ENCODE measurements around the gene MEX3A.
"Not testable (repeated sequence)": the region's sequence is repeated elsewhere in the genome, so short reads cannot be mapped to it uniquely, and the experiment has no call there.

Gene MEX3A

GRCh38 chr1:156078728-156079127 is 3.5 kb downstream of the MEX3A start:
- DNase-seq (ENCODE audit: low read depth): no peak

- DNase-seq (ENCODE audit: low read depth): no peak
Observed at GRCh38 chr1:156077430-156077760, 4.9 kb downstream of the MEX3A start.

- no peak for DNase-seq (ENCODE audit: low read depth)
Observed at GRCh38 chr1:156076609-156077429, 5.4 kb downstream of the MEX3A start.

GRCh38 chr1:156075775-156076204 is 6.5 kb downstream of the MEX3A start:
- DNase-seq (ENCODE audit: low read depth): no peak

- no peak for DNase-seq (ENCODE audit: low read depth)
Observed at GRCh38 chr1:156075162-156075561, 7.1 kb downstream of the MEX3A start.

- no peak for DNase-seq (ENCODE audit: low read depth)
Observed at GRCh38 chr1:156074661-156075060, 7.6 kb downstream of the MEX3A start.

- DNase-seq (ENCODE audit: low read depth): no peak
Observed at GRCh38 chr1:156073740-156074139, 8.5 kb downstream of the MEX3A start.

- no peak for DNase-seq (ENCODE audit: low read depth)
Observed at GRCh38 chr1:156073110-156073687, 9.1 kb downstream of the MEX3A start.

GRCh38 chr1:156072251-156072650 is 10.0 kb downstream of the MEX3A start:
- no peak for DNase-seq (ENCODE audit: low read depth)

GRCh38 chr1:156071332-156071816 is 10.9 kb downstream of the MEX3A start:
- not testable (repeated sequence) for DNase-seq (ENCODE audit: low read depth)

- DNase-seq (ENCODE audit: low read depth): no peak
Observed at GRCh38 chr1:156070548-156070947, 11.7 kb downstream of the MEX3A start.

GRCh38 chr1:156069490-156070455 is 12.5 kb downstream of the MEX3A start:
- no peak for DNase-seq (ENCODE audit: low read depth)

GRCh38 chr1:156067262-156067661 is 15.0 kb downstream of the MEX3A start:
- DNase-seq (ENCODE audit: low read depth): no peak

- no peak for DNase-seq (ENCODE audit: low read depth)
Observed at GRCh38 chr1:156065871-156066270, 16.4 kb downstream of the MEX3A start.

- DNase-seq (ENCODE audit: low read depth): no peak
Observed at GRCh38 chr1:156065212-156065611, 17.1 kb downstream of the MEX3A start.

- no peak for DNase-seq (ENCODE audit: low read depth)
Observed at GRCh38 chr1:156064615-156065014, 17.6 kb downstream of the MEX3A start.

- no peak for DNase-seq (ENCODE audit: low read depth)
Observed at GRCh38 chr1:156063997-156064285, 18.3 kb downstream of the MEX3A start.

GRCh38 chr1:156062189-156062588 is 20.1 kb downstream of the MEX3A start:
- no peak for DNase-seq (ENCODE audit: low read depth)

- no peak for DNase-seq (ENCODE audit: low read depth)
Observed at GRCh38 chr1:156060937-156061636, 21.2 kb downstream of the MEX3A start, which contains the start of gene RAB25. Gene RAB25, plus strand, starts transcription at chr1:156061160. Its CDS starts 241 bp downstream, at chr1:156061401.

GRCh38 chr1:156056326-156056849 is 25.9 kb downstream of the MEX3A start:
- no peak for DNase-seq (ENCODE audit: low read depth)

- DNase-seq (ENCODE audit: low read depth): no peak
Observed at GRCh38 chr1:156055281-156056048, 26.8 kb downstream of the MEX3A start.

Measured in activated T-helper 1 cell treated with Interleukin-2 at 50 U/mL for 16 hours (primary cell).